GM19351 (cell line): ENCODE data around the gene TEAD3.
"Not testable (repeated sequence)": the region's sequence is repeated elsewhere in the genome, so short reads cannot be mapped to it uniquely, and the experiment has no call there.

ENCODE experiments used
- ATAC-seq: cut with Tn5 transposase; IDR thresholded peaks from one replicate; pipeline ENCODE4 v1.9.1; 2021; ENCODE audit warnings: mild to moderate bottlenecking, moderate library complexity; ENCODE audit not compliant: unreplicated experiment

TEAD3 gene

DNA sequence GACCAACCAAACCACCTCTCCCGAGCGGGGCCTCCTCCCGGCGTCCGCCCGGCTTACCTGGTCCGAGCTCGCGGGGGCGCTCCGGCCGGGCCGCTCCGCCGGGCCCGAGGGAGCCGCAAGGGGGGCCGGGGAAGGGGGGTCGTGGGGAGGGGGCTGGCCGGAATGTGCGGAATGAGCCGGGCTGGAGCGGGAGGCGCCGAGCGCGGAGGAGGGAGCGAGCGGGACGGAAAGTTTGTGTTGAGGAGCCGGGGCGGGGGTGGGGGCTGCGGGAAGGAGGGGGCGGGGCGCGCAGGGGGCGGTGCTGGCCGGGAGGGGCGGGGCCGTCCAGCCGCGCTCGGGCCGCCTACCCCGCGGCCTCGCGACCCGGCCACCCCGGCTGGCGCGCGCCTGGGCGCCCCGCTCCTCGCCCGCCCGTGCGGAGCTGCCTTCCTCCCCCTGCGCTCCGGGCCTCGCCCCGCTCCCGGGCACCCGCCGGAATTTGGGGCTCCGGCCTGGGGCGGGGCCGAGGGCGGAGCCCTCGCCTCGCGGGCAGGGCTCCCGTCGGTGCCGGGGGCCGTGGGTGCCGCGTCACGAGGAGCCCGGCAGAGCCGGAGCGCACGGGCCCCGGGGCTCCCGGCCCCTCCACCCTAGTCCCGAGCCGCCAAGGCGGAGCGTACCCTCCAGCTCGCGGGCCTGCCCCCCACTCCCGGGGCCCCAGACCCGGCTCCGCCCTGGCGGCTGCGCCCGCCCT lies at the start of gene TEAD3:
Gene TEAD3 (minus strand): TSS at position 239 of the 730 bp plus-strand sequence.
- ATAC-seq, result no peak

DNA sequence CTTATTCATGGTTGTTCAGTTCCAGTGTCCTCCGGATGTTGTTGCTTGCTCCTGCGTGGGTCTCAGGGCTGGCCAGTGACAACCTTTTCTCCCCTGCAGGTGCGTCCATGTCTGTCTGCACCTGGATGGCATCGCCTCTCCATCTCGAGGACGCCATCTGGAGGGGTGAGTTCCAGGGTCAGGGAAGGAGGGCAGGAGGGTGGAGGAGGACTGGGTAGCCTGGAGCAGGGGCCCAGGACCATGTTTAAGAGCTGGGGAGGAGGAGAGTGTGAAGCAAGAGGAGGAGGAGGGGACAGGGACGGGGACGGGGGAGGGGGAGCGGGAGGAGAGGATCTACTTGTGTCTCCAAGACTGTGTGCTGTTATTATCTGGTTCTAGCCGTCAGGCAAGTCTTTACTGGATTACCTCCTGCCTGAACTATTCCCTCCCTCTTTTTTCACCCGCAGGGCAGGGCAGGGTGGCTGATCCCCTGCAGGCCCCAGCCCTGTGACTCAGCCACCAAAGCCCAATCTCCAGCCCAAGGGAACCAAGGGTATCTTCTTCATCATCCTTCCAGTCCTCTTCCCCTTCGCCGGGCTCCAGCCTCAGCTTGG lies 48.0 kb upstream of the TEAD3 start:
- ATAC-seq, result no peak

DNA sequence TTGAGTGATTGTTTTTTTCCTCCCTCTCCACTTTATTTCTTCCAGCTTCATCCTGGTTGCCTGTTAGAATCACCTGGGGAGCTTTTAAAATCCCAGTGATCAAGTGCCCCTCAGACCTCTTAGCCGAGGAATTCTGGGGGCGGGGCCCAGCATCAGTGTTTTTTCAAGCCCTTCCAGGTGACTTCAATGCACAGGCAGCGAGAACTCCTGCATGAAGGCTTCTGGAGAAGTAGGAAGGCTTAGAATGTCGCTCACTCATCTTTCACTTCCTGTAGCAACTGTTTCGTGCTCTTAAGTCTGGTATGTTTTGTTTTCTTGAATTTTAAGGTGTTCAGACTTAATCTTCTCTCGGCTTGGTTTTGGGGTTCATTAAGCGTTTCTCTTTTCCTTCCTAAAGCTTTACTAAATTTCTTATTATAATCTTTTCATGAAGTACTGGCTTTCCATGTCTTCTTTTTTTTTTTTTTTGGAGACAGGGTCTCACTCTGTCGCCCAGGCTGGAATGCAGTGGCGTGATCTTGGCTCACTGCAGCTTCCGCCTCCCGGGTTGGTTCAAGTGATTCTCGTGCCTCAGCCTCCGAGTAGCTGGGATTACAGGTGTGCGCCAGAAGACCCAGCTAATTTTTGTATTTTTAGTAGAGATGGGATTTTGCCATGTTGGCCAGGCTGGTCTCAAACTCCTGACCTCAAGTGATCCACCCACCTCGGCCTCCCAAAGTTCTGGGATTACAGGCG lies 46.7 kb upstream of the TEAD3 start:
- no peak for ATAC-seq

DNA sequence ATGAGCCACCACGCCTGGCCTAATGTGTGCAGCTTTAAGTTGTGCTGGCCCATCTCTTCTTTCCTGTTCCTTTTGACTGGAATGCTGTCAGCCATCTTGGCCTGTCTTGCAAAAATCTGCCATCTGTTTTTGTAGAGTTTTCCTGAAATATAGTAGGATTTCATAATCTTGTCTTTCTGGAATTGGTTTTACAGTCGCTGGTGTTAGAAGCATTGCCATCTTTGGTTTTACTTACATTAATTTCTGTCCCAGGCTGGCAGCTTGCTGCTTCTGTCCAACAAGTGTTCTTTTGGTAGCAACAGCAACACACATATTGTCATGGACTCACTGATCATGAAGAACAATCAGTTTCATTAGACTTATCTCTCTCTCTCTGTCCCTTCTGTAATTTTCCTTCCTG lies 45.0 kb upstream of the TEAD3 start:
- no peak for ATAC-seq

DNA sequence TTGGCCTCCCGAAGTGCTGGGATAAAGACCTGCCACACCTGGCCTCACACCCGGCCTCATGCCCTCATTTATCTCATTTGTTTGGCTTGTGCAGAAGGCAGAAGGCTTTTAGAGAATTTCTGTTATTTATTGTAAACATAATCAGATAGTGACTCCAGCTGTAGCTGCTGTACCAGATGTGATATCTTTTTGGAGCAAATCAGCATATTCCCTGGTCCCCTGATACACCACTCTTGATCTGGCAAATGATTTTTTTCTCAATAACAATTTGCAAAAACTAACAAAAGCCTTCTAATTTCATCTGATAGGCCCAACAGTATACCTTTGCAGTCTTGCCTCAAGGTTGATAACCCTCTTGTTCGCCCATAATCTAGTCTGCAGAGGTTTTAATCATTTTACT lies 42.3 kb upstream of the TEAD3 start:
- no peak for ATAC-seq

DNA sequence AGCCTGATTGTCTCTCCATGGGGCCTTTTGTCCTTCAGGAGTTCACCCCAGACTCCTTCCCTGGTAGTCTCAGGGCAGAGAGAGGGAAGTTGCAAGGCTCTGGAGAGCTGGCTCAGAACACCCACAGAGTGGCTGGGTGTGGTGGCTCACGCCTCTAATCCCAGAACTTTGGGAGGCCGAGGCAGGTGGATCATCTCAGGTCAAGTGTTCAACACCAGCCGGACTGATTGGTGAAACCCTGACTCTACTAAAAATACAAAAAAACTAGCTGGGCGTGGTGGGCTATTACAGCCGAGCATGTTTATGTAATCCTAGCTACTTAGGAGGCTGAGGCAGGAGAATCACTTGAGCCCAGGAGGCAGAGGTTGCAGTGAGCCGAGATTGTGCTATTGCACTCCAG lies 39.0 kb upstream of the TEAD3 start:
- not testable (repeated sequence) for ATAC-seq

DNA sequence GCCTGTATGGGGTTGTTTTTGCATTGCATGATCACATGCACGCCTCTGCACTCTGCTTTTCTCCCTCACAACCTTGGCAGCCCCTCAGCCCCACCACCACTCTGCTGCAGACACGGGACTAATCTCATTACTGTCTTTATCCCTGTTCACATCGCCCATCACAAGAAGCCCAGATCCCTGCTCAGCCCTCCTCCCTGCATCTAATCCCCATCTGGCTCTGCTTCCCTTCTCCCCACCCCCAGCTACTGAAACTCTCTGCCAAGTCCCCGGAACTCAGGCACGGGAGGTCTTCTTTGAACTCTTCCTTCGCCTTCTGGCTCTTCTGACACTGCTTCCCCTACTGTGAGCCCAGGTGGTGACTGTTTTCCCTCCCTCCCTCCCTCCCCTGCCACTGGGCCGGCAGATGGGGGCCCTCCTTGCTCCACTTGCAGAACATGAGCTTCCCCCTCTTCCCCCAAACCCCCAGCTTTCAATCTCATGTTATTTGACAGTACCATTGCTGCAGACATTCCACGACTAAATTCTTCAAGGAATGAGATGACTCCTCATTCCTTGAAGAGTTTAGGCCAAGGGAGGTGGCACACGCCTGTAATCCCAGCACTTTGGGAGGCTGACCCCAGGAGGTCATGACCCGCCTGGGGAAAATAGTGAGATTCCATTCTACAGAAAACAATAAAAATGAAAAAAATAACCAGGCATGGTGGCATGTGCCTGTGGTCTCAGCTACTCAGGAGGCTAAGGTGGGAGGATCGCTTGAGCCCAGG lies 37.7 kb upstream of the TEAD3 start:
- no peak for ATAC-seq

DNA sequence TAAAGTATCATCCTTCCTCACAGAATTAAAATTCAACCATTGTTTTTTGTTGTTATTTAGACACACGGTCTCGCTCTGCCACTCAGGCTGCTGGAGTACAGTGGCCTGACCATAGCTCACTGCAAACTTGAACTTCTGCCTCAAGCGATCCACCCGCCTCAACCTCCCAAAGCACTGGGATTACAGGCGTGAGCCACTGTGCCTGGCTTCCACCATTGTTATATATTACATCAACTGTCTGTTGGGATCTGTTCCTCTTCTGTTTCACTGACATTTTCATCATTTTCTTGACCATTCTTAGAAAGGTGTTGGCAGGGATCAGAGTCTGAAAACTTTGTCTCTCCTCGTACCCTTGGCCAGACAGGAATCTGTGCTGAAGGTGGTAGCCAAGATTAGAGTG lies 37.1 kb upstream of the TEAD3 start:
- ATAC-seq, result no peak

DNA sequence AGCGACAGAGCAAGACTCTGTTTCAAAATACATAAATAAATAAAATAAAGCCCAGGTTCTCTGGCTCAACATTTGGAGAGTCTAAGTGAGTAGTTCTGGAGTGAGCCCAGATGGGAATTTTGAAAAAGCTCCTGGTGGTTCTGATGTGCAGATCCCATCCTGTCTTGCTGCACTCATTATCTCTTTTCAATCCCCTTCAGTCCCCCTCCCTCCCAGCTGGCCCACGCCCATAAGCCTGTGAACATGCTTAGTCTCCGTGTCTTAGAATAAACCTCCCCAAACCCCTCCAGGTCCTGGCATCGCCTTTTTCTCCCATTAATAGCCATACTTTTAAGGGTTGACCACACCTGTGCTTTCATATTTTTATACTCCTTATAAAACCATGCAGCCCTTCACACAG lies 35.2 kb upstream of the TEAD3 start:
- no peak for ATAC-seq

DNA sequence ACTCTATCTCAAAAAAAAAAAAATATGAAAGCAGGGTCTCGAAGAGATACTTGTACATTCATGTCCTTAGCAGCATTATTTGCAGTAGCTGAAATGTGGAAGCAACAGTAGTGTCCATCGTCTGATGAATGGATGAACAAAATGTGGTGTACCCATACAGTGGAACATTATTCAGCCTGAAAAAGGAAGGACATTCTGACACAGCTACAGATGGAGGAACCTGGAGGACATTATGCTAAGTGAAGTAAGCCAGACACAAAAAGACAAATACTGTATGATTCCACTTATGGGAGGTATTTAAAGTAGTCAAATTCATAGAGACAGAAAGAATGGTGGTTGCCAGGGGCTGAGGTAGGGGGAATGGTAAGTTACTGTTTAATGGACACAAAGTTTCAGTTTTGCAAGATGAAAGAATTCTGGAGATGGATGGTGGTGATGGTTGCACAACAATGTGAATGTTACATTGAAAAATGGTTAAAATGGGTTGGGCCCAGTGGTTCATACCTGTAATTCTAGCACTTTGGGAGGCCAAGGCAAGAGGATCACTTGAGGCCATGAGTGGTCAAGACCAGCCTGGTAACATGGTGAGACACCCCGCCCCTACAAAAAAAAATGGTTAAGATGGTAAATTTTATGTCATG lies 27.6 kb upstream of the TEAD3 start:
- ATAC-seq, result no peak

DNA sequence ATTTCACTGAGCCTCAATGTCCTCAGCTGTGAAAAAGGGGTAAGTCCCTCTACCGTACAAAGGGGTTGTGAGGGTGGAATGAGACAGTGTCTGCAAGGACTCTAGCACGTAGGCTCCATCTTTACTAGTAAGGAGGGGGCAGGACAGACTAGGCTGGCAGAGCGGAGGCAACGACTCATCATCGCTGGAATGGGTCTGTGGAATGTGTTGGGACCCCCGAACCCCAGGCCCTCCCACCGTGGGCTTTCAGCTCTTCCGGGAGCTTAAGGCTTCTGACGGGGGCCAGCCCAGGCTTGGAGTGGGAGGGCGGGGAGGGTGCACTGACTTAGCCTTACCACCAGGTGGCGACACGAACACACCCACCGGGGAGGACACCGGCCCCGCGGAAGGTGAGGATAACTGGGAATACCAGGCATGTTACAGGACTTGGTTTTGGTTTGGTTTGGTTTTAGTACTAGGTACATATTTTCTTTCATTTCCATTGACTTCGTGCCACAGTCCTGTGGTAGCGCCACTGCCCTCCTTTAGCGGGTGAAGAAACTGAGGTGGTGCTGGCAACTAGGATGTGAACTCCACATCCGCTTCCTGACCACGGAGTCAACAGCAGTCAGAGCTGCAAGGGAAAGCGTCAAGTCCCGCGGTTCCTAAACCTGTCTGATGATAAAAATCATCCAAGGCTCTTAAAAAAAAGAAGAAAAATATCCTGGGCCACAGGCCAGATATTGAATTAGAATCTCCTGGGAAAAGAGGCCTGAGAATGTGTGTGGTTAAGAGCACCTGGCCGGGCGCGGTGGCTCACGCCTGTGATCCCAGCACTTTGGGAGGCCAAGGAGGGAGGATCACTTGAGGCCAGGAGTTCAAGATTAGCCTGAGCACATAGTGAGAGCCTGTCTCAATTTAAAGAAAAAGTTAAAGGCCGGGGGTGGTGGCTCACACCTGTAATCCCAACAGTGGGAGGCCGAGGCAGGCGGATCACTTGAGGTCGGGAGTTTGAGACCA lies 26.1 kb upstream of the TEAD3 start:
- ATAC-seq, result no peak

DNA sequence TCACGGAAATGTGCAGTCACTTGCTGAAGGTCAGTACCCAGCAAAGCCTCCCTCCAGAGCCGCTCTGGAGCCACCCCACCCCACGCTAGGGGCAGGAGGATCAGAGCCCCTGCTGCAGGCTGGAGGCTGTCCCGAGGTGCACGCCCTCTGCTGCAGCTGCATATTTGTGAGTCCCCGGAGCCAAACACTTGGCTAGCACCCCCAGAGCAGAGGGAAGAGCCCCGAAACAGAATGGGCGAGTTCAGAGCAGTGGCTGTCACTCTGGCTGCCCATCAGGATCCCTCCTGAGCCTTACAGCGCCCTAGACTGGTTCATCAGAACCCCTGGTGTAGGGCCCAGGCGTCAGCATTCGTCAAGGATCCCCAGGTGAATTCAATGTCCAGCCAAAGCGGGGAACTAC lies 25.3 kb upstream of the TEAD3 start:
- no peak for ATAC-seq

DNA sequence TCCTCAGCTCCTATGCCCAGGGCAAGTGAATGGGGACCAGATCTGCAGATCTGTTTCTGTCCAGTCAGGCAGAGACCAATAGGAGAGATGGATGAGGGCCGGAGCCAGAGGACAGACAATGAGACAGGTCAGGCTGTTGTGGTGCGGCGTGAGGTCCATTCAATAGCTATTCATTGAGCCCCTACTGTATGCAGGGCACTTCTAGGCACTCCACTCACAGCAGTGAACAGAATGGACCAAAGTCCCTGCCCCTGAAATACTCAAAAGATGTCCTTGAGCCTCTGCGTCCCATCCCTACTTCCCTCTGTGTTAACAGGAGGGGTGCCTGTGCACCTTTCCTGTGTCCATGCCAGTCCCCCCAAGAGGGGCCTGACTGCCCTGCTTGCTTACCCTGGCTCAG lies 24.4 kb upstream of the TEAD3 start:
- no peak for ATAC-seq

DNA sequence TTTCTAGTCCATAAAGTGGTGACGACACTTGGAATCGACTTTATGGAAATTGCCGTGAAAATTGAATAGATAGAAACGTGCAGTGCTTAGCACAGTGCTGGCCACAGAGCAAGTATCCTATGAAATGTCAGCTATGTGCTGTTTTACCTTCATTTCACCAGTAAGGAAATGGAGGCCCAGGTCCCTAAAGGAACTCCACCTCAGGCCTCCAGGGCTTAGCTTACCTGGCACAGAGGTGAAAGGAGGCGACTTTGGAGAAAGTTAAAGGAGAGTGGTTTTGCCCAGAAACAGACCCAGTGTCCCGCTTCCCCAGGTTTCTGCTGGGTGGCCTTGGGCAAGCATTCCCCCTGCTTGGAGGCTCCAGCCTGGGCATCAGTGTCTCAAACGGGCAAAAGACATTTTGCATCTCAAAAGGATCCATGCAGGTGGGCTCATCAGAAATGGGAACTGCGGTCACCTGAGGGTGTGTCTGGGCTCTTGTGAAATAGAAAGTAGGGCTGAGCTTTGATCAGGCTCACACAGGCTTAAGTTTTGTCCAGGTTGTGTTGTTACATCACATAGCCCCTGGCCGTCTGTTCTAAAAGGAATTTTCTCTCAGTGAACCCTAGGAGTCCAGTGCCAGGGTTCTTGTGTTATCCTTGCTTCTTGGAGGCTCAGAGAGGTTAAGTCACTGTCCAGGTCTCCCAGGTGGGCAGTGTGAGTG lies 22.6 kb upstream of the TEAD3 start:
- ATAC-seq, result no peak

DNA sequence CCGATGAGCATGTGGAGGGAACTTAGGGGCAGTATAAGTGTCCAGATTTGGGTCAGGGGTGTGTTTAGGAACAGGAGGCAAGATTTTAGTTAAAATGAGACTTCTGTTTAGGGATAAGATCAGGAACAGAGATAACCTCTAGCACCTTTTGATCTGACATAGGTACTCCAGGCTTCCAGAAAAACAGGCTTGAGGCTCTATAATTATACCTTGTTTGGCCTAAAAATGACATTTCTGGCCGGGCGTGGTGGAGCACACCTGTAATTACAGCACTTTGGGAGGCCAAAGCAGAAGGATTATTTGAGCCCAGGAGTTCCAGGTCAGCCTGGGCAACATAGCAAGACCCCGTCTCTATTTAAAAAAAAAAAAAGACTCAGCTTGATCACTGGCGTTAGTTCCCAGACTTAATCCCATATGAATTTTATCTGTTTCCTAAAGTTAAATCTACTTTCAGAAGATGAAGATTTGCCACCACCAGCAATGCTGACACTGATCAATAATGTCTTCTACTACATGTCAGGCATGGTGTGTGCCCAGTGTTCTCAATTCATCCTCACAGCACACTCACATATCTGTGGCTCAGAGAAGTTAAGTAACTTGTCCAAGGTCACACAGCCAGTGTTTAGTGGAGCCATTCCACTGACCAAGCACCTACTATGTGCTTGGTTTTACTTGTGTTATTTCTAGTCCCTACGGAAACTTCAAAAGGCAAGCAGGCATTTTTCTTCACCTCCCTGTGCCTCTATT lies 21.9 kb upstream of the TEAD3 start:
- ATAC-seq, result no peak

DNA sequence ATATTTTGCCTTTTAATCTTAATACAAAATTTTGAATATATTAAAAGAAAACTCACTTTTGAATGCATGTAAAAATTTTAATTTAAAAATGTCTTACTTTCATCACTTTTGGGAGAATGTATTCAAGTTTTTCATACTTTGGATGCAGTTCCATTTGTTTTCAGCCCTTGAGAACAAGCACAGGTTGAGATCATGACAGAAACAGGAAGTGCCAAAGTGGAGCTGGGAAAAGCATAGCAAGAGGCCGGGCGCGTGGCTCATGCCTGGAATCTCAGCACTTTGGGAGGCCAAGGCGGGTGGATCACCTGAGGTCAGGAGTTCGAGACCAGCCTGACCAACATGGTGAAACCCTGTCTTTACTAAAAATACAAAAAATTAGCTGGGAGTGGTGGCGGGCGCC lies 21.1 kb upstream of the TEAD3 start:
- ATAC-seq, result not testable (repeated sequence)

DNA sequence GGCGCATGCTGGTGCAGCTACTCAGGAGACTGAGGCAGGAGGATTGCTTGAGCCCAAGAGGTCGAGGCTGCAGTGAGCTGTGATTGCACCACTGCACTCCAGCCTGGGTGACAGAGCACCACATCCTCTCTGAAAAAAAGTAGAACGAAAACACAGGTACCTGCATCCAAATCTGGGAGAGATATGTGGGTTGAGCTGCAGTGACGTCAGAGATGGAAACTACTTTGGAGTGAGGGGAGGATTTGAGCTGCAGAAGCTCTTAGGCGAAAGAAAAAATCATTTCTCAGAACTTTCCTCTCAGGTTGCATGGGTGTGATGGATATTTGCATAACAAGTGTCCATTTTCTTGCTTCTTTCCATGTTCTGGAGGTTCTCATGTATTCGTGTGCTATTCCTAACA lies 19.8 kb upstream of the TEAD3 start:
- ATAC-seq, result no peak

DNA sequence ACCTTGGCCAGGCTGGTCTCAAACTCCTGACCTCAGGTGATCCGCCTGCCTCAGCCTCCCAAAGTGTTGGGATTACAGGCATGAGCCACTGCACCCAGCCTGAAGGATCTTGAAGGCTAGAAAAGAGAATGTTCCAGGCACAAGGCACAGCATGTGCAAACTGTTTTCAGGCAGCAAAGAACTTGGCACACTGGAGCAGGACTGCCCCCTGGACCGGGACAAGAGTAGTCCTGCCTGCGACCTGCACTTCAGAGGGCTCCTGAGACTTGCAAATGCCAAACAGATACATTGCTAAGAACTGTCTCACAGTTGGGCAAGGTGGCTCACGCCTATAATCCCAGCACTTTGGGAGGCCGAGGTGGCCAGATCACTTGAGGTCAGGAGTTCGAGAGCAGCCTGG lies 19.1 kb upstream of the TEAD3 start:
- ATAC-seq, result not testable (repeated sequence)
